HG03558 (cell line): ENCODE data around the gene MAML2.

Experiments
- ATAC-seq: cut with Tn5 transposase; IDR thresholded peaks from one replicate; pipeline ENCODE4 v1.9.1; 2021; ENCODE audit warnings: moderate number of reproducible peaks; ENCODE audit not compliant: unreplicated experiment; ENCODE audit errors: extremely low read depth

Gene MAML2

DNA sequence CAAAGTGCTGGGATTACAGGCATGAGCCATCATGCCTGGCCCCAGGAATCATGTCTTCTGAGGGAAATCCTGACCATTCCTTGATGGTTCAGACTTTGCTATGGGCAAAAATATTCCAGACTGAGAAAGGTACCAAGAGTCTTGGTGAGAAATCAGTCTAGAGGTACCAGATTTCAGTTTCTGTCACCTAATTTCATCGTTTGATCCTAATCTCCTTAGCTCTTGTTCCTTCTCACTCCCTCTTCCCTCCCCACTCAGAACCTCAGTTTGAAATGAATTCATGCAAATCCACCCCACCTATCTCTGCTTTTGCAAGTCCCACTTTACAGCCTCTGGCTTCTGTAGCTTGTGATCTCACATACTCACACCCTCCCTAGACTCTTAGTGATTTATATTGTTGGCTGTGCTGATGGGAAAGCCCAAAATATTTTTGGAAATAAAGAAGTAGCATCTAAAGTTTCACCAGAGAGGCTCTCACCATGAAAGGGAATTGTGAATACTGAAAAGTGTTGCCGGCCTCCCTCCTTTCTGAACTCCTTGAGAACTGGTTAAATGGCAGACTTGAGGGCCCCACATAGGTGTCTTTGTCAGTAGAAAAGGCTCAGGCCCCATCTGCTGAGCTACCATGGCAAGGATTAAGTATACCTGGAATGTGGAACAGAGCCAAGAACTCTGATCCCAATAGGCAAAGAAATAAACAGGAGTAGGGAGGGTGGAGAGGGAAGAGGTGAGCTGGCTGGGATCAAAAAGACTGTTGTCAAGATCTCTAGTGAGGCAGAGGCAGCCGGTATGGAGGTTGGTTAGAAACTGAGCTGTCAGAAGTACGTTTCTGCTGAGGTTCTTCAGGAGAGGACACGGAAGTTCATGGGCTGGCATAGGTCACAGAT lies 228.6 kb downstream of the MAML2 start:
- no peak for ATAC-seq

DNA sequence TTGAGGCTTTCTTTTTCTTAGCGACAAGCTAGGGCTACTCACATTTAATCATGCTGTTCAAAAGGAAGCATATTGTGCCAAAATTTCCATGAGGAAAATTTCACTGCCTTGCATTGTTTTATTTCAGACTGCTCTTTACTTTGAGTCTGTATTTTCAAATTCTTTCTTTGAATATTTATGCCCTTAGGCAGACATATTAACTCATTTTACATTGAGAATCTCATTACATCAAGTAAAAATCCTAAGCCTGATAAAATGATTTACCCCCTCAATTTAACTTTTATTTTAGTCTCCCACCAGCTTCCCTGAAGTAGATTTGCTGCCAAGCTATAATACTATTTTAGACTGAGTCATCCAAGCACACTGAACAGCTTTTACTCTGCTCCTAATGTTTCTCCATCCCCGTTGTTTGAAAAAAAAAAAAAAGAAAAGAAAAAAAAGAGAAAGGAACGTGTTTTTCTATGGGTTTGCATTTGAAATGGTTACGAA lies 229.8 kb downstream of the MAML2 start:
- ATAC-seq, result no peak

- ATAC-seq, result peak; percentile 86
Observed at GRCh38 chr11:96112192-96113128, 230.5 kb downstream of the MAML2 start.

GRCh38 chr11:96111308-96111707 lies 231.7 kb downstream of the MAML2 start:
- no peak for ATAC-seq

GRCh38 chr11:96110302-96110701 lies 232.7 kb downstream of the MAML2 start:
- no peak for ATAC-seq

DNA sequence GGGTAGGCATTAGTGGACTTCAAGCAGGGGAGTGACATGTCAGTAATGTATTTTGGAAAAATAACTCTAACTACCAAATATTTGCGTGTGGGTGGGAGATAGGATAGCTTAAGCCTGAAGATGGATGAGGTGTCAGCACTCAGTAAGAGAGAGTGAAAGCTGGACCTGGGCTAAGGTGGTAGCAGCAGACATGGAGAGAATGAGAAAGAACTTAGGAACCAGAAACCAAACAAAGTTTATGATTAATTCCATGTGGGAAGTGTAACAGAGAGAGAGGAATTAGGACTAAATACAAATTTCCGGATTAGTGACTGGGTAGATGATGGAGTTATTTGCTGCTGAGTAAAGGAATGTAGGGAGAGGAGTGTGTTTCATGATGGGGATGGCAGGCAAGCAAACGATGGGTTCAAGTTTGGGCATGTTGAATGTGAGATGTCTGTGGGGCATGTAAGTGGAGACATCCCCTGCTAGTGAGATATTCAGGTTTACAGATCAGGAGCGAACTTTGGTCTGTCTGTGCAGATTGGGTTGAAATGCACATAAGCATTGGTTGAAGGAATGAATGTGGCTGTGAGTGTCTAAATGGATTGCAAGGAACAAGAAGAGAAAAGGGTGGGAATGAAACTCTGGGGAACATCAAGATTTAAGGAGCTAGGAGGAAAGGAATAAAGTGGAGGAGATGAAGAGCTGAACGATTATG lies 233.5 kb downstream of the MAML2 start:
- no peak for ATAC-seq

GRCh38 chr11:96107143-96107824 lies 235.7 kb downstream of the MAML2 start:
- ATAC-seq, result no peak

- no peak for ATAC-seq
Observed at GRCh38 chr11:96106645-96107044, 236.3 kb downstream of the MAML2 start.

DNA sequence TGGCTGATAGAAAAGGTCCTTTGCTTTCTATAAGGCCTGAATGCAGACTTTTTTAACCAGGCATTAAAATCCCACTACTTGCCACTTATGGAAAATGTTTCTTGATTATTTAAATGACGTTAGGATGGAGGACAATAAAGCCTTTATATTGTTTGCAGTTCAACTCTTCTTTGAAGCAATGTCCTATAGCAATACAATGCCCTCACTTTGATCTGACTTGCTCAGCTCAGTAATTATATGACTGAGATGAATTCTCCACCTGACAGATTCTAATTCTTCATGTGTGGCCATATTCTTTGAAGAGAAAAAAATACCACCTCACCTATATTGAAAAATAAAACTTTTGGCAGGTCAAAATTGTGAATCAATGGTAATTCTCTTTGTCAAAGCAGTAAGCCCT lies 237.1 kb downstream of the MAML2 start:
- no peak for ATAC-seq

DNA sequence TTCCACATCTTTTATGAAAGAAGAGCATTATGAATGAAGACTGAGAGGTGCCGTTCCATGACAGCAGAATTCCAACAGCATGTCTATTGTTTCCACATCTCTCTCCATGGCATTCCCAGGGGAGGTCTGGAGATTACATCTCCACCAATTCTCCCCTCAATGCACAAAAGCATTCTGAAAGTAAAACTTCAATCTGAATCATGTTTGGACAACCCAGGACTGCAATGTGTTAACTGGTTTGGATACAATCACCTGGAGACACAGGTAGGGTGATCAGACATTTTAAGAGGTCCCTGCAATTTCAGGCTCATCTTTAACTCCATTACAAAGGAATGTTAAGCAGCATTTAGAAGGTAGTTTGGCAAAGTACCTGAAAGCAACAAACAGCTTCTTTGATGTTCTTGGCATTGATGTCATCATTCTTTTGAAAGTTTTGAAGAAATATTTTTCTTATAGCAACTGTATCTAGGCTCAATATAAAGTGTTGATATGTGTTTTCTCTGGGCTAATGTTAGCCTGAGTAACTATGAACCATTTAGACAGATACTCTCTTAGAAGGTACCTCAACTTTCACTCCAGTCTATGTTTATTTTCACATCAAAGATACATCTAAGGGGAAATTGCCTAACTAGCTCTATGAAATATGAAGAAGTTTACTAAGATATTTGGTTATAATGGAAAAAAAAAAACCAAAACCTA lies 237.6 kb downstream of the MAML2 start:
- no peak for ATAC-seq

- ATAC-seq, result no peak
Observed at GRCh38 chr11:96104496-96104895, 238.5 kb downstream of the MAML2 start.

DNA sequence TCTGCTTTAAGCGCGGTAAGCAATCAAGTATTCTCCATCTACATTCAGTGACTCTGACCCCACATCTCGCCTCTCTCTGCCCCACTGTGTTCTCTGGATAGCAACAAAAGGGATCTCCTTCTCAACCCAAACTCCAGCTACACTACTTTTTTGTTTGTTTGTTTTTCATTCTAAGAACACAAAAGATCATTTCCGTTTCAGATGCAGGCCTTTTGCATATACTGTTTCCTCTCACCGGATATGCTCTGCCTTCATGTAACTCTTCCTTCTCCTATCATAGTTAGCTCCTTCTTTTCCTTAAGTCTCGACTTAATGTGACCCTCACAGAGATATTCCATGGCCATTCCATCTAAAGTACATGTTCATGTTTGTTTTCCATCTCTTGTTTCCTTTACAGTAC lies 239.3 kb downstream of the MAML2 start:
- ATAC-seq, result no peak

- ATAC-seq, result no peak
Observed at GRCh38 chr11:96103102-96103501, 239.9 kb downstream of the MAML2 start.

GRCh38 chr11:96102664-96103078 lies 240.3 kb downstream of the MAML2 start:
- ATAC-seq, result no peak

GRCh38 chr11:96101146-96101545 lies 241.8 kb downstream of the MAML2 start:
- ATAC-seq, result no peak

- no peak for ATAC-seq
Observed at GRCh38 chr11:96098511-96099241, 244.3 kb downstream of the MAML2 start.

- no peak for ATAC-seq
Observed at GRCh38 chr11:96097844-96098421, 245.1 kb downstream of the MAML2 start.

GRCh38 chr11:96096360-96096759 lies 246.6 kb downstream of the MAML2 start:
- no peak for ATAC-seq
